ENCODE results near the gene GPRC5C.

DNA sequence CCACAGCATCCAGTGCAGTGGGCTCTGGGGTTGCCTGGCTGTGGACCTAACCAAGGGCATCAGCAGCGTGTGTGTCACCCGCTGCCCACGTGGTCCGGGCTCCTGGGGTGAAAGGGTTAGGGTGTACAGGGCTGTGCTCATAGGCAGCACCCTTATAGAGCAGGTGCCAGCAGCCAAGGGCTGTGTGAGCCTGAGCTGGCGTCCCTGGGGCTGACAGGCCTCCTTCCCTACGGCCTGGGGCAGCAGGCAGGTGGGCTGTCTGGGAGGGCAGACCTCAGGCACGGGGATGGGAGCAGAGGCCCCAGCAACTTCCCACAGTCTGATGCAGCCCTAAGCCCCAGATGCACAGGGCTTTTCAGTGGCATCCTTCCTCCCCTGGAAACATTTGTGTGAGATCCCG lies 48.4 kb downstream of the GPRC5C start:
- TF ChIP-seq CTCF (IDR thresholded peaks at IDR 0.05; ENCODE audit: low read depth, low read length) = no peak
- no peak for TF ChIP-seq EZH2phosphoT487 (IDR thresholded peaks at IDR 0.05; ENCODE audit: low read depth)

Measured in OCI-LY3 (cell line).